Left kidney (tissue), 8 donors: ENCODE results near the gene DDRGK1. TPM values are rescaled to one million over a fixed set of nuclear protein-coding genes. Genes with fewer than 3 reads are reported as not detected.

Experiments
- DNase-seq: peaks from one replicate; pipeline ENCODE4 v3.0.0-alpha.2; 2013
- long read RNA-seq, 8 donors: transcript quantifications; one replicate each; lab custom pipeline, GENCODE V29; 2026
- polyA plus RNA-seq: library from polyadenylated mRNA; unstranded; fragments of 120-200 nt; gene quantifications from one replicate; pipeline ENCODE4 v1.2.1, GENCODE V29; 2013; ENCODE audit not compliant: insufficient read length

The DDRGK1 gene
- 49.1 TPM for polyA plus RNA-seq
- long read RNA-seq, donor 1, transcript DDRGK1-204 (2 exons, 865 nt): minor isoform, 8 of 174 reads
- long read RNA-seq, donor 1, transcript DDRGK1-201 (9 exons, 1,306 nt): major isoform, 20 of 174 reads
- long read RNA-seq, donor 1, partial matches to known transcripts: 108 of 174 reads
- long read RNA-seq, donor 1, other reads (novel, unspliced or antisense): 38 of 174 reads
- long read RNA-seq, donor 2, transcript DDRGK1-201 (9 exons, 1,306 nt): major isoform, 19 of 26 reads
- long read RNA-seq, donor 2, transcript DDRGK1-204 (2 exons, 865 nt): minor isoform, 6 of 26 reads
- long read RNA-seq, donor 2, partial matches to known transcripts: 0 of 26 reads
- long read RNA-seq, donor 2, other reads (novel, unspliced or antisense): 0 of 26 reads
- long read RNA-seq, donor 3, transcript DDRGK1-201 (9 exons, 1,306 nt): major isoform, 15 of 16 reads
- long read RNA-seq, donor 3, partial matches to known transcripts: 0 of 16 reads
- long read RNA-seq, donor 3, other reads (novel, unspliced or antisense): 0 of 16 reads
- long read RNA-seq, donor 4, partial matches to known transcripts: 0 of 1 reads
- long read RNA-seq, donor 4, other reads (novel, unspliced or antisense): 0 of 1 reads
- long read RNA-seq, donor 5, transcript DDRGK1-201 (9 exons, 1,306 nt): major isoform, 34 of 37 reads
- long read RNA-seq, donor 5, partial matches to known transcripts: 0 of 37 reads
- long read RNA-seq, donor 5, other reads (novel, unspliced or antisense): 0 of 37 reads
- long read RNA-seq, donor 6, transcript DDRGK1-201 (9 exons, 1,306 nt): major isoform, 23 of 46 reads
- long read RNA-seq, donor 6, partial matches to known transcripts: 22 of 46 reads
- long read RNA-seq, donor 6, other reads (novel, unspliced or antisense): 0 of 46 reads
- long read RNA-seq, donor 7, transcript DDRGK1-201 (9 exons, 1,306 nt): major isoform, 27 of 95 reads
- long read RNA-seq, donor 7, transcript DDRGK1-204 (2 exons, 865 nt): minor isoform, 6 of 95 reads
- long read RNA-seq, donor 7, partial matches to known transcripts: 0 of 95 reads
- long read RNA-seq, donor 7, other reads (novel, unspliced or antisense): 61 of 95 reads
- long read RNA-seq, donor 8, transcript DDRGK1-201 (9 exons, 1,306 nt): major isoform, 15 of 16 reads
- long read RNA-seq, donor 8, partial matches to known transcripts: 0 of 16 reads
- long read RNA-seq, donor 8, other reads (novel, unspliced or antisense): 0 of 16 reads

- peak; percentile 88 for DNase-seq
Observed at GRCh38 chr20:3204124-3204794, at the start of gene DDRGK1. Gene DDRGK1, minus strand, starts transcription at chr20:3204682. Its CDS starts 55 bp downstream, at chr20:3204627.

GRCh38 chr20:3251806-3252205, 47.3 kb upstream of the DDRGK1 start:
- DNase-seq: no peak

GRCh38 chr20:3250091-3250504, 45.6 kb upstream of the DDRGK1 start:
- DNase-seq: no peak

- no peak for DNase-seq
Observed at GRCh38 chr20:3248993-3249347, 44.5 kb upstream of the DDRGK1 start.

- no peak for DNase-seq
Observed at GRCh38 chr20:3248167-3248992, 43.9 kb upstream of the DDRGK1 start.

GRCh38 chr20:3247638-3248037, 43.2 kb upstream of the DDRGK1 start:
- no peak for DNase-seq

- no peak for DNase-seq
Observed at GRCh38 chr20:3246682-3247081, 42.2 kb upstream of the DDRGK1 start.

GRCh38 chr20:3245711-3246110, 41.2 kb upstream of the DDRGK1 start:
- DNase-seq: no peak

- no peak for DNase-seq
Observed at GRCh38 chr20:3245156-3245555, 40.7 kb upstream of the DDRGK1 start.

- DNase-seq: no peak
Observed at GRCh38 chr20:3244613-3245012, 40.1 kb upstream of the DDRGK1 start.

GRCh38 chr20:3243718-3244358, 39.4 kb upstream of the DDRGK1 start:
- no peak for DNase-seq

GRCh38 chr20:3242172-3242692, 37.8 kb upstream of the DDRGK1 start:
- DNase-seq: no peak

GRCh38 chr20:3240776-3241363, 36.4 kb upstream of the DDRGK1 start:
- no peak for DNase-seq

- no peak for DNase-seq
Observed at GRCh38 chr20:3239867-3240775, 35.6 kb upstream of the DDRGK1 start.

- DNase-seq: no peak
Observed at GRCh38 chr20:3239026-3239866, 34.8 kb upstream of the DDRGK1 start, which contains the start of gene SLC4A11. Gene SLC4A11, minus strand, starts transcription at chr20:3239190. Its CDS starts 53 bp downstream, at chr20:3239137.

- no peak for DNase-seq
Observed at GRCh38 chr20:3238616-3239025, 34.1 kb upstream of the DDRGK1 start.

- no peak for DNase-seq
Observed at GRCh38 chr20:3237958-3238615, 33.6 kb upstream of the DDRGK1 start.
